HG03280 (cell line): Measurements from ENCODE around the gene STXBP4.

Source experiments
- ATAC-seq: cut with Tn5 transposase; IDR thresholded peaks from one replicate; pipeline ENCODE4 v1.9.1; 2021; ENCODE audit warnings: mild to moderate bottlenecking, moderate library complexity; ENCODE audit not compliant: unreplicated experiment

The STXBP4 gene

DNA sequence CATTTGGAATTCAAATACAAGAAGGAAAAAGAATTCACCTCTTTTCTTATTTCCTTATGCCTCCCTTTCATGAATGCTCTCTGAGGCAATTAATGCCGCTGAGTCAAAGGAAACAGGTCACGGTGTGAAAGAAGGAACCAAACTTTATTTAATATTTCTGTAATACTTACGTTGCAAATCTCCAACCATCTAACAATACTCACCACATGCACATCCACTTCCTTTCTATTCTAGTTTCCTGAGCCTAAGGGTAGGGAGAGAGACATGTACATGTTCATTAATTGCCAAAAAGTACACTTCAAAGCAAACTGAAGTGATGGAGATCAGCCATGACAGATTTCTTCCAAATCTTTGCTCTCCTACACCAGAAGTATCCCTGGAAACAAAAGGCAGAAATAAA lies 248.3 kb downstream of the STXBP4 start:
- ATAC-seq: no peak

- no peak for ATAC-seq
Observed at GRCh38 chr17:55219459-55219858, 250.9 kb downstream of the STXBP4 start.

DNA sequence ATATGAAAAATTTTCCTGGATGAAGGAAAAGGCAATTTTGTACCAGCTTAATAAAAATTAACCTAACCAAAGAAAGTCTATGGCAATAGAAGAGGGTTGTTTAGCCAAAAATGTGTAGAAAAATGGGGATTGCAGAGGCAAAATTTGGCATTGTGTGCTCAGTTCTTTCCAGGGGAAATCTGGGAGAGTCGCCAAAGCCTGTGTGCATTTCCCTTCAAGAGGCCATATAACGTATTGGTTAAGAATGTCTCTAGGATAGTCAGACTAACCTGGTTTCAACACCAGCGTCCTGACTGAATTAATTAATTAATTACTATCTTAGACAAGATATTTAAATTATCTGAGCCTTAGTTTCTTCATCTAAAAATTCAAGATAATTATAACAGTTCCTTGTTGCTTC lies 251.4 kb downstream of the STXBP4 start:
- no peak for ATAC-seq
